CD14-positive monocyte (primary cell): Measurements from ENCODE around the gene KLF13. TPM values are rescaled to one million over a fixed set of nuclear protein-coding genes. Genes with fewer than 3 reads are reported as not detected.

Experiments
- DNase-seq, 3 donors: peaks; one replicate each; pipeline ENCODE4 v3.0.0-alpha.2; 2011 to 2022
- H2AFZ ChIP-seq: 2 replicates; pipeline ENCODE4 v1.6.0; 2012; ENCODE audit warnings: mild to moderate bottlenecking, low read depth, low read length, inconsistent platforms; ENCODE audit not compliant: insufficient read depth, poor library complexity, severe bottlenecking
- H3K27ac ChIP-seq, 2 donors: 1 replicate in 1 of 2; 2 replicates in 1 of 2; pipeline ENCODE4 v1.5.1; 2012 to 2013; ENCODE audit warnings: low read length in 2 of 2, control low read depth in 1 of 2, inconsistent platforms in 1 of 2, low read depth in 1 of 2, mild to moderate bottlenecking in 1 of 2
- H3K27me3 ChIP-seq, 2 donors: one replicate each; pipeline versions ENCODE4 v1.6.0 to v1.6.1; 2011 to 2013; ENCODE audit warnings: low read length in 2 of 2; ENCODE audit not compliant: control insufficient read depth in 2 of 2, insufficient read depth in 2 of 2
- H3K36me3 ChIP-seq, 2 donors: replicated peaks in 1 of 2; 1 replicate in 1 of 2; 2 replicates in 1 of 2; pipeline versions ENCODE4 v1.5.1 to v1.6.1; 2012 to 2013; ENCODE audit warnings: low read length in 2 of 2, control low read depth in 1 of 2, inconsistent platforms in 1 of 2, mild to moderate bottlenecking in 1 of 2; ENCODE audit not compliant: insufficient read depth in 2 of 2, control insufficient read depth in 1 of 2
- H3K4me1 ChIP-seq, 2 donors: 1 replicate in 1 of 2; 2 replicates in 1 of 2; pipeline versions ENCODE4 v1.5.1 to v1.6.1; 2012 to 2013; ENCODE audit warnings: low read length in 2 of 2, control low read depth in 1 of 2, inconsistent platforms in 1 of 2, mild to moderate bottlenecking in 1 of 2, moderate library complexity in 1 of 2; ENCODE audit not compliant: insufficient read depth in 2 of 2, control insufficient read depth in 1 of 2
- H3K4me2 ChIP-seq: replicated peaks from 2 replicates; pipeline ENCODE3; 2012; ENCODE audit warnings: low read length, moderate library complexity, mild to moderate bottlenecking; ENCODE audit not compliant: poor library complexity, severe bottlenecking; ENCODE audit errors: extremely low read depth
- H3K4me3 ChIP-seq, 3 experiments: fragments of 200-600 bp in 1 of 3; sonication (generic) in 1 of 3; replicated peaks in 1 of 3; 1 replicate in 2 of 3; 2 replicates in 1 of 3; pipeline ENCODE4 v1.5.1; 2011 to 2013; ENCODE audit warnings: low read length in 3 of 3, mild to moderate bottlenecking in 3 of 3, control low read depth in 2 of 3, low read depth in 2 of 3, inconsistent platforms in 1 of 3, moderate library complexity in 1 of 3
- H3K79me2 ChIP-seq: 2 replicates; pipeline ENCODE4 v1.6.0; 2012; ENCODE audit warnings: mild to moderate bottlenecking, control low read depth, inconsistent platforms, low read length, moderate library complexity; ENCODE audit not compliant: insufficient read depth
- H3K9ac ChIP-seq: 2 replicates; pipeline ENCODE4 v1.6.0; 2017; ENCODE audit warnings: low read length, mild to moderate bottlenecking; ENCODE audit not compliant: insufficient read depth, poor library complexity, severe bottlenecking
- H3K9me3 ChIP-seq, 2 donors: replicated peaks in 1 of 2; 1 replicate in 1 of 2; 2 replicates in 1 of 2; pipeline versions ENCODE4 v1.5.1 to v1.6.1; 2012 to 2013; ENCODE audit warnings: low read length in 2 of 2, control low read depth in 1 of 2; ENCODE audit not compliant: control insufficient read depth in 1 of 2, insufficient read depth in 1 of 2
- H4K20me1 ChIP-seq: 2 replicates; pipeline ENCODE4 v1.6.0; 2012; ENCODE audit warnings: mild to moderate bottlenecking, low read length, control low read depth, moderate library complexity; ENCODE audit not compliant: insufficient read depth
- H3K27ac Mint-ChIP-seq, 7 donors: one replicate each; pipeline ENCODE4 v1.8.0; 2020; ENCODE audit warnings: mild to moderate bottlenecking in 7 of 7, mixed read lengths in 7 of 7, moderate library complexity in 6 of 7, inconsistent platforms in 2 of 7
- H3K27me3 Mint-ChIP-seq, 3 donors: one replicate each; pipeline ENCODE4 v1.8.0; 2021 to 2022; ENCODE audit warnings: low read depth in 3 of 3, mild to moderate bottlenecking in 3 of 3, mixed read lengths in 3 of 3, moderate library complexity in 3 of 3, inconsistent platforms in 1 of 3
- H3K36me3 Mint-ChIP-seq, 2 donors: one replicate each; pipeline ENCODE4 v1.8.0; 2020; ENCODE audit warnings: mixed read lengths in 2 of 2, inconsistent platforms in 1 of 2, mild to moderate bottlenecking in 1 of 2
- H3K4me1 Mint-ChIP-seq: one replicate; pipeline ENCODE4 v1.8.0; 2020; ENCODE audit warnings: mild to moderate bottlenecking, mixed read lengths
- H3K4me3 Mint-ChIP-seq, 2 donors: one replicate each; pipeline ENCODE4 v1.8.0; 2020; ENCODE audit warnings: mild to moderate bottlenecking in 2 of 2, mixed read lengths in 2 of 2, moderate library complexity in 1 of 2
- H3K9me3 Mint-ChIP-seq, 7 donors: one replicate each; pipeline ENCODE4 v1.8.0; 2020 to 2022; ENCODE audit warnings: mixed read lengths in 7 of 7, mild to moderate bottlenecking in 6 of 7, moderate library complexity in 6 of 7, inconsistent platforms in 2 of 7
- CTCF ChIP-seq: fragments of 200-600 bp; IDR thresholded peaks from one replicate; pipeline ENCODE4 v1.8.0; 2022; ENCODE audit warnings: antibody characterized with exemption, mild to moderate bottlenecking
- WGBS: methylation state at CpG from one replicate; pipeline ENCODE4 v1.1.5; 2013; ENCODE audit warnings: missing lambda C conversion rate; ENCODE audit not compliant: insufficient coverage; 5-methylcytosine and 5-hydroxymethylcytosine counted together
- intact Hi-C, 2 donors: fragments of 100-400 bp; cut with micrococcal nuclease; formaldehyde crosslinking; loops; one replicate each; pipeline versions ENCODE4 v1.15.0 to v1.15.1; 2023
- polyA plus RNA-seq, 3 donors: library from polyadenylated mRNA; depleted of rRNA in 1 of 3; unstranded in 2 of 3; stranded (reverse) in 1 of 3; fragments of 300-500 nt in 2 of 3; fragments of >200 nt in 1 of 3; fragmentation: Illumina TruSeq in 2 of 3; gene quantifications; 1 replicate in 2 of 3; 2 replicates in 1 of 3; pipeline ENCODE4 v1.2.3, GENCODE V29; 2012 to 2021

Gene KLF13
- polyA plus RNA-seq, 3 donors, result 22.5 to 121 (median 28.0) TPM

DNA sequence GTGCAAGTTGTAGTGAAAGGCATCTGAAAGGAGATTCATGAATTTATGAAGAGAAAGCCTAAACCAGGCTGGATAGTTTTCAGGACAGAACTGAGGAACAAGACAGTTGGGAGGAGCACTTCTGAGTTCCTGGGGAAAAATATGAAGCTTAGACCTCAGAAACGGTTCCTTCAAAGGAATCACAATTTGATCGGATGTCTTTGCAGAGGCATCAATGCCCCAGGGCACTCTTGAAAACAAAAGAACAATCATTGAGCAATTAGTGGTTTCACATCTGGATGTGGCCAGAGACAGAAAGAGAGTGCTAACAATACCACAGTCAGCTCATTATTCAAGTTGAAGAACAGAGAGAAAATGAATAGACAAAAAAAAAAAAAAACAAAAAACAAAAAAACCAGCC lies 86.2 kb downstream of the KLF13 start:
- Mint-ChIP-seq H3K4me3 (no peak overlapping the region), H3K4me1 (peaks cover 11% of the 10 kb centered on the region), H3K36me3 (no peaks in the 10 kb centered on the region), H3K27me3 (peaks cover 0 to 2% (median 2%) of the 10 kb centered on the region in 3 donors), H3K27ac (peak overlapping the region in 1 of 7 donors; percentile 21), H3K9me3 (peaks cover 5 to 16% (median 12%) of the 10 kb centered on the region in 7 donors)
- no peaks in the 10 kb centered on the region for H3K36me3 ChIP-seq
- TF ChIP-seq CTCF, result no peak
- peaks cover 4 to 9% of the 10 kb centered on the region in 2 donors for H3K9me3 ChIP-seq
- no peaks in the 10 kb centered on the region for H3K79me2 ChIP-seq
- H3K4me3 ChIP-seq, result no peak overlapping the region
- H3K4me1 ChIP-seq, result peaks cover 0 to 5% of the 10 kb centered on the region in 2 donors
- no peak for DNase-seq
- intact Hi-C loops, result no loop called here
- no peak overlapping the region for H3K27ac ChIP-seq
- H3K27me3 ChIP-seq, result no peaks in the 10 kb centered on the region
- no peak overlapping the region for H2AFZ ChIP-seq
- 72% methylated on average over 2 of the region's 2 CpGs for WGBS
- no peaks in the 10 kb centered on the region for H4K20me1 ChIP-seq
- no peak overlapping the region for H3K4me2 ChIP-seq
- no peak overlapping the region for H3K9ac ChIP-seq

- no peaks in the 10 kb centered on the region for H3K36me3 ChIP-seq
- H3K36me3 Mint-ChIP-seq, result peaks cover 0 to 2% of the 10 kb centered on the region in 2 donors
- TF ChIP-seq CTCF, result no peak
- no peaks in the 10 kb centered on the region for H3K27me3 ChIP-seq
- peaks cover 12 to 21% (median 15%) of the 10 kb centered on the region in 7 donors for H3K9me3 Mint-ChIP-seq
- intact Hi-C loops, result no loop called here
- no CpG with 5 or more reads among the region's 1 CpG for WGBS
- no peak overlapping the region for H3K4me3 Mint-ChIP-seq
- no peak overlapping the region for H3K27ac ChIP-seq
- peaks cover 9 to 10% of the 10 kb centered on the region in 2 donors for H3K9me3 ChIP-seq
- no peaks in the 10 kb centered on the region for H3K79me2 ChIP-seq
- no peak overlapping the region for H2AFZ ChIP-seq
- no peak overlapping the region for H3K4me2 ChIP-seq
- no peak overlapping the region for H3K27ac Mint-ChIP-seq
- no peak overlapping the region for H3K9ac ChIP-seq
- H3K4me1 Mint-ChIP-seq, result peaks cover 7% of the 10 kb centered on the region
- peaks cover 0 to 2% (median 1%) of the 10 kb centered on the region in 3 donors for H3K27me3 Mint-ChIP-seq
- no peak for DNase-seq
- H4K20me1 ChIP-seq, result no peaks in the 10 kb centered on the region
- H3K4me1 ChIP-seq, result no peaks in the 10 kb centered on the region
- no peak overlapping the region for H3K4me3 ChIP-seq
These were observed 88.6 kb downstream of the KLF13 start for GRCh38 chr15:31415201-31415600.
